ENCODE data around the gene TCEA2. TPM values are rescaled to one million over a fixed set of nuclear protein-coding genes. Genes with fewer than 3 reads are reported as not detected.
"Not testable (repeated sequence)": the region's sequence is repeated elsewhere in the genome, so short reads cannot be mapped to it uniquely, and the experiment has no call there.

Gene TCEA2
- total RNA-seq, 2 donors from 2014 or later, result 21.9 to 79.3 TPM

- no peak overlapping the region for H3K27ac Mint-ChIP-seq
- H3K36me3 Mint-ChIP-seq, result no peaks in the 10 kb centered on the region
- ATAC-seq (no peak), DNase-seq (ENCODE audit: low spot score in 2 of 2) (peak in 1 of 2 donors; percentile 38)
- H3K9me3 Mint-ChIP-seq, result no peaks in the 10 kb centered on the region
Measured at GRCh38 chr20:64115171-64115911, 52.3 kb downstream of the TCEA2 start.

GRCh38 chr20:64116016-64116415 lies 53.0 kb downstream of the TCEA2 start:
- no peak for DNase-seq (ENCODE audit: low spot score in 2 of 2)
- no peaks in the 10 kb centered on the region for H3K36me3 Mint-ChIP-seq
- no peaks in the 10 kb centered on the region for H3K9me3 Mint-ChIP-seq

DNA sequence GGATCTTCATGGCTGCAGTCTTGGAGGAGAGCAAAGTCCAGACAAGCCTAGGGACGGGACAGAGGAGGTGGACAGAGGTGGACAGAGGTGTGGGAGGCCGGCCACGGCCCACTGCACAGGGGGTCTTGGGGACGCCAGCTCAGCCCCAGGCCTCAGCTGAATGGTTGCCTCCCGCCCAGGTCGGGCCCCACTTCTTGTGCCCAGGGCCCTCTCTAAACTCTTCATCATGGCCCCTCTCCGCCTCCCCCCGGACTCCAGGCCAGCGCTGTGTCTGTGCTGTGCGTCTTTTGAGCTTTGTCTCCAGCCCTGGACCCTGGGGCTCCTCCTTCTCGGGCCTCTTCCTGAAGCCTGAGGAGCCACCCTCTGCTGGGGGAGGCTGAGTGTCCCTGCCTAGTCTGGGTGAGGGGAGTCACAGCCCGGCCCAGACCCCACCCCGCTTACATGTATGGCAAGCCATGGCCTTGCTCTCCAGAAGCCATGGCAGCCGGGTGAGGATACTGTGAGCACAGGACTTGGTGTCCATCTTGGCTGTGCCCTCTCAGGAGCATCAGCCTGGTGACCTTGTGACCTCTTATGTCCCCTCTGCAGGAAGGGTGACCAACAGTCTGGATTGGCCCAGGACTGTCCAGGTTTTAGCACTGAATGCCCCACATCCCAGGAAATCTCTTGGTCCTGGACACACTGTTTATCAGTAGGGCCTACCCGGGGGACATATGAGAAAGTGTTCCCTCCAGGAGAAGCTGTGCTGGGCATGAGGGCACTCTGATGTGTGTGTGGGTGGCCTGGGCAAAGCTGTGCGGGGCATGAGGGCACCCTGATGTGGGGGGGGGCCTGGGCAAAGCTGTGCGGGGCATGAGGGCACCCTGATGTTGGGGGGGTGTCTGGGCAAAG lies 53.8 kb downstream of the TCEA2 start:
- no peak for ATAC-seq
- H3K36me3 Mint-ChIP-seq, result no peaks in the 10 kb centered on the region
- DNase-seq (ENCODE audit: low spot score in 2 of 2), result peak in 1 of 2 donors; percentile 48
- H3K27ac Mint-ChIP-seq, result no peak overlapping the region
- H3K9me3 Mint-ChIP-seq, result no peaks in the 10 kb centered on the region

More at GRCh38 chr20:64116016-64116415, 53.0 kb downstream of the TCEA2 start:
- H3K27ac Mint-ChIP-seq, result no peak overlapping the region
- no peak for ATAC-seq

DNA sequence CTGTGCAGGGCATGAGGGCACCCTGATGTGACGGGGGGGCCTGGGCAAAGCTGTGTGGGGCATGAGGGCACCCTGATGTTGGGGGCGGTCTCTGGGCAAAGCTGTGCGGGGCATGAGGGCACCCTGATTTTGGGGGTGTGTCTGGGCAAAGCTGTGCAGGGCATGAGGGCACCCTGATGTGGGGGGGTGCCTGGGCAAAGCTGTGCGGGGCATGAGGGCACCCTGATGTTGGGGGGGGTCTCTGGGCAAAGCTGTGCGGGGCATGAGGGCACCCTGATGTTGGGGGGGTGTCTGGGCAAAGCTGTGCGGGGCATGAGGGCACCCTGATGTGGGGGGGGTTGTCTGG lies 54.4 kb downstream of the TCEA2 start:
- H3K9me3 Mint-ChIP-seq, result not testable (repeated sequence)

GRCh38 chr20:64119301-64119680 lies 56.3 kb downstream of the TCEA2 start:
- no peaks in the 10 kb centered on the region for H3K9me3 Mint-ChIP-seq
- H3K36me3 Mint-ChIP-seq, result no peaks in the 10 kb centered on the region
- ATAC-seq, result no peak
- peak in 1 of 2 donors; percentile 49 for DNase-seq (ENCODE audit: low spot score in 2 of 2)
- H3K27ac Mint-ChIP-seq, result no peak overlapping the region

More for the DNA sequence above, 54.4 kb downstream of the TCEA2 start:
- H3K36me3 Mint-ChIP-seq; ATAC-seq; H3K27ac Mint-ChIP-seq; DNase-seq (ENCODE audit: low spot score in 2 of 2): not testable (repeated sequence)

- Mint-ChIP-seq H3K36me3 (no peaks in the 10 kb centered on the region), H3K9me3 (no peaks in the 10 kb centered on the region), H3K27ac (peak overlapping the region; percentile 67 to 92)
- DNase-seq (ENCODE audit: low spot score in 2 of 2) (peak in 1 of 2 donors; percentile 54), ATAC-seq (peak; percentile 43 to 48)
Measured at GRCh38 chr20:64119681-64120341, 56.8 kb downstream of the TCEA2 start.

GRCh38 chr20:64121586-64121985 lies 58.6 kb downstream of the TCEA2 start:
- no peak for DNase-seq (ENCODE audit: low spot score in 2 of 2)
- no peak overlapping the region for H3K27ac Mint-ChIP-seq
- no peaks in the 10 kb centered on the region for H3K36me3 Mint-ChIP-seq
- ATAC-seq, result no peak
- H3K9me3 Mint-ChIP-seq, result no peaks in the 10 kb centered on the region

Other genes with a start within 250 kb of the TCEA2 start
- 1 to 10 TPM in 1 of 2 donors, under 1 TPM in 1; 0.39 to 1.2 TPM for gene ZBTB46, start 231.9 kb upstream of the TCEA2 start, total RNA-seq
- not detected for gene ABHD16B, start 201.7 kb upstream of the TCEA2 start, total RNA-seq
- gene TPD52L2, start 197.9 kb upstream of the TCEA2 start, total RNA-seq, result 10 to 100 TPM; 31.3 to 62.1 TPM
- 10 to 100 TPM; 30.7 to 41.9 TPM for gene DNAJC5, start 168.1 kb upstream of the TCEA2 start, total RNA-seq
- 10 to 100 TPM; 21.3 to 32.7 TPM for gene UCKL1, start 106.8 kb upstream of the TCEA2 start, total RNA-seq
- gene ZNF512B, start 93.3 kb upstream of the TCEA2 start, total RNA-seq, result 10 to 100 TPM in 1 of 2 donors, 1 to 10 TPM in 1; 10.0 to 21.4 TPM
- 10 to 100 TPM in 1 of 2 donors, 1 to 10 TPM in 1; 8.2 to 65.4 TPM for gene SAMD10, start 83.6 kb upstream of the TCEA2 start, total RNA-seq
- 10 to 100 TPM; 82.1 to 82.7 TPM for gene PRPF6, start 82.1 kb upstream of the TCEA2 start, total RNA-seq
- 10 to 100 TPM; 14.2 to 18.8 TPM for gene C20orf204, start 27.0 kb upstream of the TCEA2 start, total RNA-seq
- 1 to 10 TPM in 1 of 2 donors, under 1 TPM in 1; 0.39 to 1.4 TPM for gene SOX18, start 13.6 kb upstream of the TCEA2 start, total RNA-seq
- gene RGS19, start 16.3 kb downstream of the TCEA2 start, total RNA-seq, result 10 to 100 TPM; 21.5 to 47.8 TPM
- gene OPRL1, start 16.9 kb downstream of the TCEA2 start, total RNA-seq, result 1 to 10 TPM in 1 of 2 donors, under 1 TPM in 1; 0.32 to 1.2 TPM
- not detected for gene LKAAEAR1, start 21.2 kb downstream of the TCEA2 start, total RNA-seq
- not detected for gene NPBWR2, start 44.4 kb downstream of the TCEA2 start, total RNA-seq
- gene MYT1, start 101.3 kb downstream of the TCEA2 start, total RNA-seq, result under 1 TPM in 1 of 2 donors, not detected in 1; 0.16 TPM
- gene PCMTD2, start 192.6 kb downstream of the TCEA2 start, total RNA-seq, result 10 to 100 TPM; 25.3 to 39.6 TPM